T-cell (primary cell): ENCODE measurements around the gene NSG2. TPM values are rescaled to one million over a fixed set of nuclear protein-coding genes. Genes with fewer than 3 reads are reported as not detected.

Source experiments
- ATAC-seq, 4 experiments: fragments of 200-7000 bp in 3 of 4; fragments of 150-1000 bp in 1 of 4; cut with Tn5 transposase; replicated peaks in 1 of 4; 1 replicate in 3 of 4; 2 replicates in 1 of 4; pipeline ENCODE4 v1.10.0; 2021; ENCODE audit warnings: moderate library complexity in 3 of 4, mild to moderate bottlenecking in 2 of 4, moderate number of reproducible peaks in 1 of 4
- CTCF ChIA-PET, 2 donors: fragments of 300-600 bp; sonication (Branson Sonifier 250); formaldehyde crosslinking; loops; one replicate each; lab custom pipeline; 2022; ENCODE audit warnings: antibody characterized with exemption in 2 of 2; lab: Charles Lee
- POLR2A ChIA-PET, 2 donors: fragments of 300-600 bp; sonication (Branson Sonifier 250); formaldehyde crosslinking; loops; one replicate each; lab custom pipeline; 2022; ENCODE audit warnings: antibody characterized with exemption in 2 of 2; lab: Charles Lee
- DNase-seq, 35 experiments: peaks; one replicate each; pipeline versions ENCODE4 v3.0.0 to v3.0.0-alpha.2; 2013 to 2023
- H3K27ac ChIP-seq: one replicate; pipeline ENCODE4 v1.5.1; 2013; ENCODE audit warnings: low read length
- H3K27me3 ChIP-seq, 2 experiments: replicated peaks in 1 of 2; 1 replicate in 1 of 2; 2 replicates in 1 of 2; pipeline versions ENCODE4 v1.6.1 to v1.7.0; 2013; ENCODE audit warnings: low read length in 1 of 2, mixed read lengths in 1 of 2; ENCODE audit not compliant: control insufficient read depth in 2 of 2, insufficient read depth in 2 of 2; ENCODE audit errors: extremely low read depth in 1 of 2
- H3K36me3 ChIP-seq, 2 donors: 1 replicate in 1 of 2; 2 replicates in 1 of 2; pipeline versions ENCODE4 v1.6.1 to v1.7.0; 2013; ENCODE audit warnings: low read length in 1 of 2; ENCODE audit not compliant: control insufficient read depth in 2 of 2, insufficient read depth in 1 of 2; ENCODE audit errors: extremely low read depth in 1 of 2
- H3K4me1 ChIP-seq, 2 experiments: 1 replicate in 1 of 2; 2 replicates in 1 of 2; pipeline versions ENCODE4 v1.6.1 to v1.7.0; 2013; ENCODE audit warnings: low read length in 2 of 2, mixed read lengths in 1 of 2; ENCODE audit not compliant: insufficient read depth in 2 of 2, control insufficient read depth in 1 of 2; ENCODE audit errors: extremely low read depth in 1 of 2
- H3K4me3 ChIP-seq, 2 donors: 1 replicate in 1 of 2; 2 replicates in 1 of 2; pipeline versions ENCODE4 v1.5.1 to v1.7.0; 2013; ENCODE audit warnings: mild to moderate bottlenecking in 2 of 2, low read length in 1 of 2, moderate library complexity in 1 of 2; ENCODE audit not compliant: control insufficient read depth in 1 of 2; ENCODE audit errors: extremely low read depth in 1 of 2
- H3K9me3 ChIP-seq: 2 replicates; pipeline ENCODE4 v1.7.0; 2013
- H3K27ac Mint-ChIP-seq, 2 donors: one replicate each; pipeline ENCODE4 v1.8.0; 2020 to 2021; ENCODE audit warnings: mild to moderate bottlenecking in 2 of 2, mixed read lengths in 2 of 2
- H3K27me3 Mint-ChIP-seq, 2 donors: one replicate each; pipeline ENCODE4 v1.8.0; 2021 to 2022; ENCODE audit warnings: mixed read lengths in 2 of 2
- H3K36me3 Mint-ChIP-seq: one replicate; pipeline ENCODE4 v1.8.0; 2021; ENCODE audit warnings: mixed read lengths
- H3K4me1 Mint-ChIP-seq, 3 donors: one replicate each; pipeline ENCODE4 v1.8.0; 2020 to 2022; ENCODE audit warnings: mixed read lengths in 3 of 3, mild to moderate bottlenecking in 1 of 3
- H3K4me3 Mint-ChIP-seq, 3 donors: one replicate each; pipeline ENCODE4 v1.8.0; 2020 to 2022; ENCODE audit warnings: mild to moderate bottlenecking in 3 of 3, mixed read lengths in 3 of 3, moderate library complexity in 3 of 3
- H3K9me3 Mint-ChIP-seq, 3 donors: one replicate each; pipeline ENCODE4 v1.8.0; 2020 to 2022; ENCODE audit warnings: mixed read lengths in 3 of 3
- WGBS: methylation state at CpG from one replicate; pipeline ENCODE4 v1.1.5; 2013; ENCODE audit warnings: missing lambda C conversion rate; ENCODE audit not compliant: insufficient coverage; 5-methylcytosine and 5-hydroxymethylcytosine counted together
- total RNA-seq, 35 experiments: library from RNA in 6 of 35; stranded (reverse) in 6 of 35; fragments of 120-200 nt in 1 of 35; gene quantifications; one replicate each; pipeline versions ENCODE4 v1.2.1 to v1.2.4 and lab custom pipeline; 2013 to 2026

The NSG2 gene
- not detected for total RNA-seq
- not detected for total RNA-seq (2013)
- total RNA-seq (lab: John Stamatoyannopoulos, UW), result 0 reads per million in 29 experiments

GRCh38 chr5:174045470-174046025 is at the start of gene NSG2:
Gene NSG2 (plus strand): TSS chr5:174045706. CDS start chr5:174046756, 1,050 bp downstream.
- Mint-ChIP-seq H3K4me1 (no peaks in the 10 kb centered on the region), H3K36me3 (no peaks in the 10 kb centered on the region), H3K27ac (no peak within 1 kb of the TSS), H3K27me3 (peaks cover 20 to 32% of the 10 kb centered on the region in 2 donors), H3K9me3 (peaks cover 0 to 3% (median 0%) of the 10 kb centered on the region in 3 donors), H3K4me3 (no peak within 1 kb of the TSS)
- peak in 6 of 35 experiments; percentile 0 to 10 (median 3) for DNase-seq
- POLR2A ChIA-PET, result no interaction called here
- no peaks in the 10 kb centered on the region for H3K4me1 ChIP-seq
- peaks cover 0 to 7% of the 10 kb centered on the region in 2 experiments for H3K27me3 ChIP-seq
- no peak within 1 kb of the TSS for H3K4me3 ChIP-seq
- CTCF ChIA-PET, result interaction anchor here in 1 of 2 donors (0.6 kb wide), 1 partner anchor 410 kb away, joined by 3 read pairs; no protein-coding TSS in a partner anchor
- no peak for ATAC-seq
- 3% methylated on average over 13 of the region's 17 CpGs for WGBS
- no peak within 1 kb of the TSS for H3K27ac ChIP-seq
- no peaks in the 10 kb centered on the region for H3K36me3 ChIP-seq
- no peaks in the 10 kb centered on the region for H3K9me3 ChIP-seq

- Mint-ChIP-seq H3K27me3 (peaks cover 27 to 36% of the 10 kb centered on the region in 2 donors), H3K4me1 (no peaks in the 10 kb centered on the region), H3K36me3 (no peaks in the 10 kb centered on the region), H3K27ac (no peak overlapping the region), H3K4me3 (no peak overlapping the region), H3K9me3 (no peaks in the 10 kb centered on the region)
- no peak overlapping the region for H3K4me3 ChIP-seq
- no peaks in the 10 kb centered on the region for H3K9me3 ChIP-seq
- CTCF ChIA-PET, result interaction anchor here in 1 of 2 donors (0.5 kb wide), 1 partner anchor 131 kb away, joined by 5 read pairs; no protein-coding TSS in a partner anchor
- no peak for ATAC-seq
- no peak for DNase-seq
- H3K36me3 ChIP-seq, result no peaks in the 10 kb centered on the region
- H3K27me3 ChIP-seq, result peaks cover 0 to 12% of the 10 kb centered on the region in 2 experiments
- 75% methylated on average over 2 of the region's 4 CpGs for WGBS
- H3K27ac ChIP-seq, result no peak overlapping the region
- POLR2A ChIA-PET, result no interaction called here
- no peaks in the 10 kb centered on the region for H3K4me1 ChIP-seq
Observed at GRCh38 chr5:173997331-173997730, 48.2 kb upstream of the NSG2 start.

- Histone ChIP-seq H3K27me3 (peaks cover 0 to 8% of the 10 kb centered on the region in 2 experiments), H3K36me3 (no peaks in the 10 kb centered on the region), H3K4me3 (no peak overlapping the region), H3K9me3 (no peaks in the 10 kb centered on the region), H3K27ac (no peak overlapping the region), H3K4me1 (no peaks in the 10 kb centered on the region)
- Mint-ChIP-seq H3K36me3 (no peaks in the 10 kb centered on the region), H3K27ac (no peak overlapping the region), H3K4me1 (no peaks in the 10 kb centered on the region), H3K9me3 (no peaks in the 10 kb centered on the region), H3K4me3 (no peak overlapping the region), H3K27me3 (peaks cover 29 to 40% of the 10 kb centered on the region in 2 donors)
- POLR2A ChIA-PET, result no interaction called here
- no peak for DNase-seq
- ATAC-seq, result no peak
- 38% methylated on average over 1 of the region's 4 CpGs for WGBS
- CTCF ChIA-PET, result no interaction called here
Observed at GRCh38 chr5:173998531-173998930, 47.0 kb upstream of the NSG2 start.

GRCh38 chr5:174000076-174000475 is 45.4 kb upstream of the NSG2 start:
- 80% methylated on average over 1 of the region's 4 CpGs for WGBS
- peaks cover 24 to 38% of the 10 kb centered on the region in 2 donors for H3K27me3 Mint-ChIP-seq
- Histone ChIP-seq H3K9me3 (no peaks in the 10 kb centered on the region), H3K27ac (no peak overlapping the region), H3K4me3 (no peak overlapping the region), H3K27me3 (no peaks in the 10 kb centered on the region), H3K36me3 (no peaks in the 10 kb centered on the region), H3K4me1 (no peaks in the 10 kb centered on the region)
- H3K27ac Mint-ChIP-seq, result no peak overlapping the region
- ATAC-seq (no peak), DNase-seq (no peak)
- no peak overlapping the region for H3K4me3 Mint-ChIP-seq
- no peaks in the 10 kb centered on the region for H3K4me1 Mint-ChIP-seq
- CTCF ChIA-PET, result no interaction called here
- H3K9me3 Mint-ChIP-seq, result no peaks in the 10 kb centered on the region
- no peaks in the 10 kb centered on the region for H3K36me3 Mint-ChIP-seq
- POLR2A ChIA-PET, result no interaction called here

GRCh38 chr5:174003795-174004194 is 41.7 kb upstream of the NSG2 start:
- Mint-ChIP-seq H3K4me1 (no peaks in the 10 kb centered on the region), H3K27me3 (peaks cover 16 to 22% of the 10 kb centered on the region in 2 donors), H3K27ac (no peak overlapping the region), H3K36me3 (no peaks in the 10 kb centered on the region), H3K4me3 (no peak overlapping the region), H3K9me3 (no peaks in the 10 kb centered on the region)
- Histone ChIP-seq H3K36me3 (no peaks in the 10 kb centered on the region), H3K27ac (no peak overlapping the region), H3K27me3 (peaks cover 0 to 2% of the 10 kb centered on the region in 2 experiments), H3K9me3 (no peaks in the 10 kb centered on the region), H3K4me3 (no peak overlapping the region), H3K4me1 (no peaks in the 10 kb centered on the region)
- DNase-seq (no peak), ATAC-seq (no peak)
- ChIA-PET POLR2A (no interaction called here), CTCF (no interaction called here)

GRCh38 chr5:174008922-174009321 is 36.6 kb upstream of the NSG2 start:
- Mint-ChIP-seq H3K9me3 (no peaks in the 10 kb centered on the region), H3K4me3 (no peak overlapping the region), H3K36me3 (no peaks in the 10 kb centered on the region), H3K27me3 (peaks cover 7 to 12% of the 10 kb centered on the region in 2 donors), H3K27ac (no peak overlapping the region), H3K4me1 (no peaks in the 10 kb centered on the region)
- Histone ChIP-seq H3K27me3 (peaks cover 0 to 2% of the 10 kb centered on the region in 2 experiments), H3K4me3 (no peak overlapping the region), H3K36me3 (no peaks in the 10 kb centered on the region), H3K27ac (no peak overlapping the region), H3K9me3 (no peaks in the 10 kb centered on the region), H3K4me1 (no peaks in the 10 kb centered on the region)
- no CpG with 5 or more reads among the region's 5 CpGs for WGBS
- CTCF ChIA-PET, result no interaction called here
- POLR2A ChIA-PET, result no interaction called here
- no peak for ATAC-seq
- DNase-seq, result no peak
